Heart left ventricle (tissue), 13 donors: Measurements from ENCODE around the gene AMDHD1.

Experiments used
- CTCF ChIP-seq, 12 donors: fragments of 200-600 bp; sonication (generic) in 4 of 12; IDR thresholded peaks; one replicate each; pipeline versions ENCODE4 v1.5.0 to v1.8.0; 2018 to 2022; ENCODE audit warnings: antibody characterized with exemption in 12 of 12, mild to moderate bottlenecking in 5 of 12
- POLR2A ChIP-seq, 2 donors: fragments of 450-650 bp; IDR thresholded peaks; one replicate each; pipeline ENCODE4 v1.6.1; 2017; ENCODE audit warnings: antibody characterized with exemption in 2 of 2, mild to moderate bottlenecking in 2 of 2, moderate library complexity in 2 of 2
- donor health status: ischemic (EF 13 %, LVEDD 7.1; RV severe dilation, severe dysfunction).
- donor health status: DM: no; HTN: yes; CAD: no.
- donor health status: DM: no; HTN: no; CAD: no.
- donor health status: ischemic (EF 25% LVEDD 6.9; RV normal size, moderate dysfunction).
- donor health status: ischemic (EF 25% LVEDD 5.7; RV mildly dilated, moderate dysfunction).
- donor health status: ischemic (EF 35%, LVEDD 5.7; RV mildly dilated, moderate dysfunction).
- donor health status: nonischemic (EF 11% LVEDD 7.7; RV severe dilation, severe dysfunction).
- donor health status: DM: yes; HTN: yes; CAD: no.
- donor health status: PGD.
- donor health status: ischemic (EF 29% LVEDD 5.4; RV normal size, mild dysfunction).
- donor health status: nonischemic (EF 23%, LVEDD 6.1; RV moderate dilation, normal function).

- TF ChIP-seq POLR2A (IDR thresholded peaks at IDR 0.05), result no peak
- TF ChIP-seq CTCF (IDR thresholded peaks at IDR 0.05), result no peak
Observed at GRCh38 chr12:95972832-95973456, 29.8 kb downstream of the AMDHD1 start.
